ENCODE data around the gene UPP2.

DNA sequence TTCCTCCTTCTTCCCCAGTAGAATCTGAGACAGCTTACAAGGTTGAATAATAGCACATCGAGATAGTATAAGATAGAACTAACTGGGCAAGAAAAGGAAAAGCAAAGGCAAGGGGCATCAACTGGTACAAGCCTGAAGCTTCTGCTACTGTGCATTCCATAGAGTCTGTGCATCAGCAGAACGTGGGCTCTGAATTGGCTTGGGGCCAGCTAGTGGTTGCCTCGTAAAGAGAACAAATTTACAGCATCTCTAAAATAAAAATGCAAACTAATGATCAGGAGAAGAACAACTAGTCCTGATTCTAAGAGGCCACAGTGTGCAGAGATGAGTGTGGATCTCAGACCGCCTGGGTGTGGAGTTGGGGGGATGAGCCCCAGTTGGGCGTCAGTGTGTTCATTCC, 36.6 kb downstream of the UPP2 start:
- TF ChIP-seq, protein P1, sequence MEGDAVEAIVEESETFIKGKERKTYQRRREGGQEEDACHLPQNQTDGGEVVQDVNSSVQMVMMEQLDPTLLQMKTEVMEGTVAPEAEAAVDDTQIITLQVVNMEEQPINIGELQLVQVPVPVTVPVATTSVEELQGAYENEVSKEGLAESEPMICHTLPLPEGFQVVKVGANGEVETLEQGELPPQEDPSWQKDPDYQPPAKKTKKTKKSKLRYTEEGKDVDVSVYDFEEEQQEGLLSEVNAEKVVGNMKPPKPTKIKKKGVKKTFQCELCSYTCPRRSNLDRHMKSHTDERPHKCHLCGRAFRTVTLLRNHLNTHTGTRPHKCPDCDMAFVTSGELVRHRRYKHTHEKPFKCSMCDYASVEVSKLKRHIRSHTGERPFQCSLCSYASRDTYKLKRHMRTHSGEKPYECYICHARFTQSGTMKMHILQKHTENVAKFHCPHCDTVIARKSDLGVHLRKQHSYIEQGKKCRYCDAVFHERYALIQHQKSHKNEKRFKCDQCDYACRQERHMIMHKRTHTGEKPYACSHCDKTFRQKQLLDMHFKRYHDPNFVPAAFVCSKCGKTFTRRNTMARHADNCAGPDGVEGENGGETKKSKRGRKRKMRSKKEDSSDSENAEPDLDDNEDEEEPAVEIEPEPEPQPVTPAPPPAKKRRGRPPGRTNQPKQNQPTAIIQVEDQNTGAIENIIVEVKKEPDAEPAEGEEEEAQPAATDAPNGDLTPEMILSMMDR (conservative IDR thresholded peaks at IDR 0.05), result no peak
- TF ChIP-seq EZH2 (IDR thresholded peaks at IDR 0.05; ENCODE audit: low read depth), result no peak
